Ectodermal cell (in vitro differentiated cells): ENCODE results near the gene VAV2.

ENCODE experiments used
- H3K27ac ChIP-seq: 2 replicates; pipeline ENCODE4 v1.7.0; 2013; ENCODE audit warnings: mild to moderate bottlenecking, low read depth, low read length; ENCODE audit not compliant: insufficient read depth, poor library complexity, severe bottlenecking
- H3K27me3 ChIP-seq: 2 replicates; pipeline ENCODE4 v1.7.0; 2013; ENCODE audit warnings: mild to moderate bottlenecking, low read length; ENCODE audit not compliant: insufficient read depth, control insufficient read depth, poor library complexity, severe bottlenecking
- H3K36me3 ChIP-seq: one replicate; pipeline ENCODE4 v1.7.0; 2013; ENCODE audit warnings: low read length; ENCODE audit not compliant: control insufficient read depth, insufficient read depth
- H3K4me1 ChIP-seq: one replicate; pipeline ENCODE4 v1.7.0; 2013; ENCODE audit warnings: low read length; ENCODE audit not compliant: control insufficient read depth, insufficient read depth
- H3K4me3 ChIP-seq: 2 replicates; pipeline ENCODE4 v1.7.0; 2013; ENCODE audit warnings: low read depth, low read length, control low read depth; ENCODE audit not compliant: insufficient read depth
- H3K9me3 ChIP-seq: 2 replicates; pipeline ENCODE4 v1.7.0; 2013; ENCODE audit warnings: mild to moderate bottlenecking, low read length, moderate library complexity; ENCODE audit not compliant: control insufficient read depth
- WGBS, 2 experiments: methylation state at CpG; one replicate each; pipeline ENCODE4 v1.1.7; 2013; ENCODE audit warnings: missing lambda C conversion rate in 2 of 2; 5-methylcytosine and 5-hydroxymethylcytosine counted together

VAV2 gene

DNA sequence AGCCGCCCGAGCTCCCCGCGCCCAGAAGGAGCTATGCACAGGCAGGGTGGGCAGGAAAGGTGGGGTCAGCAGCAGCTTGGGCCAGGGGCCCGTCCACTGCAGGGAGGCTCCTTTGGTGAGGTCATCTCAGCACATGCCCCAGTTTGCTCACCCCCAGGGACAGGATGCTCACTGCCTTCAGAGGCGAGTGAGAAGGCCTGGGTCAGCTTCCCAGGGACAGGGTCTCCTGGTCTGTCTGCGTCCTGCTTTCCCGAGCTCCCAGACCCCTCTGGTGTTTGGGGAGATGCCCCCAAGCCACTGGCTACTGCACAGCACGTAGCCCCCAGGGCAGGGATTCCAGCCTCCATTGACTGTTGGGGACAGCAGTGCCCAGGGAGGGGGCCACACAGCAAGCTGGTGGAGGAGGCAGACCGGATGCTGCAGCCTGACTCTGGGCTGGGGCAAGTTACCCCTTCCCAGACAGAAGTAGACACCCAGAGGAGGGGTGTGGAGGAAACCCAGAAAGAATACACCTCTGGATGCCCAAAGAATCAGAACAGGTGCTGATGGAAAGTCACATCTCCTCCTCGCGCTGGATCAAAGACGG, 253.4 kb downstream of the VAV2 start:
- Histone ChIP-seq H3K27me3 (no peaks in the 10 kb centered on the region), H3K27ac (no peak overlapping the region), H3K9me3 (no peaks in the 10 kb centered on the region), H3K4me3 (no peak overlapping the region), H3K36me3 (no peaks in the 10 kb centered on the region), H3K4me1 (peaks cover 13% of the 10 kb centered on the region)
- 87 to 88% methylated on average over 13 of the region's 13 CpGs for WGBS, 2 experiments

DNA sequence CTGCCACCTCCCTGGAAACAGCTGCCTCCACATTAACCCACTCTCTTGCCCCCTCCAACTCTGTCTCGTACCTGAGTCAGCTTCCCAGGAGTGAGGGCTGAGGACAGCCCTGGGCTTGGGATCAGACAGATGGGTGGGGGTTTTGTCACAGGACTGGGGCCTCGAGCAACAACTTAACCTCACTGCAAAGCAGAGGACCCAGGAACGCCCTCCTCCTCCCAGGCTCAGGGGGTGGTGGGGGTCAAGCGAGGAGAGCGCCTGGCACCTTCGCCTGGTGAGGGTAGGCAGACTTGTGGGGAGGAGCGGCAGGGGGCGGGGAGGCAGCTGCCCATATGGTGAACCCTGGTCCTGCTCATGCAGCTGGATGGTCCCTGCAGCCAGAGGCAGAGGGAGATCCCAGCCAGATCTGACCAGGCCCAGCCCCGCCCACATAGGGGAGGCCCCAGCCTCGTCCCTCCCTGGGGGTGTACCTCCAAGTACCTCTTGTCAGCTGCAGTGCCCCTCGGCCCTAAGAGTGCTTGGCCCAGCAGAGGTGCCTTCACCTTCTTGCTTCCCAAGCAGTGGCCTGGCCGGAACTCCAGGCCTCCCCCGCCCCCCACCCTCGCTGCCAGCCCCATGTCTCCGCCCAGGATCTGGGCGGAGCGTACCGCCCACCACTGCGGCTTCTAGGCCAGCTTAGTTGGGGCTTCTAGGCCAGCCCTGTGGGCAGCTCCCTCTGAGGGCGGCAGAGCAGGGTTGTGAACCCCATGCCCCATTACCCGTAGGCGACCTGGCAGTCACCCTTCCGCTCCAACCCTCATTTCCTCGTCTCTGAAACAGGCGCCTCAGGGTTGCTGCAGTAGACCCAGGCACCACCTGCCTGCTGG, 254.1 kb downstream of the VAV2 start, which contains the start of gene SARDH:
Gene SARDH, minus strand, starts transcription at position 579 of the 866 bp plus-strand sequence. CDS start 4,179 bp downstream, outside the sequence.
- no peaks in the 10 kb centered on the region for H3K36me3 ChIP-seq
- H3K9me3 ChIP-seq: no peaks in the 10 kb centered on the region
- no peak within 1 kb of the TSS for H3K27ac ChIP-seq
- peaks cover 13% of the 10 kb centered on the region for H3K4me1 ChIP-seq
- 27 to 28% methylated on average over 25 of the region's 25 CpGs for WGBS, 2 experiments
- H3K27me3 ChIP-seq: no peaks in the 10 kb centered on the region
- peak within 1 kb of the TSS; percentile 18 for H3K4me3 ChIP-seq

DNA sequence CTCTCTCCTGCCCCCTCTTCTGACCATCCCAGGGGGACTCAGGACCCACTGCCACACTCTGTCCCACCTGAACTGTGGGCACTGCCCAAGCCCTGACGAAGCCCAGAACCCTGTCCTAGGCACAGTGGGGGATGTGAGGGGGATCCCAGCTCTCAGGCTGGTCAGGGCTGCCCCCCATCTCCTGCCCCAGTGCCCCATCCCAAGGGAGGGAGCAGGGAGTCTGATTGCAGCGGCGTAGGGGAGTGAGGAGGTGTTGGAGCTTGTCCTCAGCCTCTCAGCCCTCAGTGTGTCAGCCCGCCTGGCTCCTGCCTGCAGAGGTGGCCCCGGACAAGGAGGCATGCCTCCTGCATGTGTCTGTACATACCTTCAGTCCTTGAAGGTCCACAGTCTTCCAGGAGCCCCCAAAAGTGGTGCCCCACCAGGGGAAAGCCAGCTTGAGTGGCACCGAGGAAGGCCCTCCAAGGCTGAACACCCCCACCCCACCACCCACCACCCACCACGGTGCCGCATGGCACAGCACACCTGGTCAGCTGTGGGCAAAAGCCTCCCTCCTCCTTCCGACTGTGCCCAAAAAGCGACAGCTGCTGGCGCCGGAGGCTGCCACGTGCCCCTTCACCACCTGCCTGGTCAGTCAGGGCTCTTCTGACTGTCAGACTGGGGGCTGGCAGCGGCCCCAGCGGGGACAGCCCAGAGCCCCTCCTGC, 254.9 kb downstream of the VAV2 start:
- no peak overlapping the region for H3K4me3 ChIP-seq
- H3K27me3 ChIP-seq: no peaks in the 10 kb centered on the region
- WGBS, 2 experiments: 86 to 87% methylated on average over 15 of the region's 15 CpGs
- H3K4me1 ChIP-seq: peaks cover 13% of the 10 kb centered on the region
- H3K27ac ChIP-seq: no peak overlapping the region
- no peaks in the 10 kb centered on the region for H3K9me3 ChIP-seq
- no peaks in the 10 kb centered on the region for H3K36me3 ChIP-seq

DNA sequence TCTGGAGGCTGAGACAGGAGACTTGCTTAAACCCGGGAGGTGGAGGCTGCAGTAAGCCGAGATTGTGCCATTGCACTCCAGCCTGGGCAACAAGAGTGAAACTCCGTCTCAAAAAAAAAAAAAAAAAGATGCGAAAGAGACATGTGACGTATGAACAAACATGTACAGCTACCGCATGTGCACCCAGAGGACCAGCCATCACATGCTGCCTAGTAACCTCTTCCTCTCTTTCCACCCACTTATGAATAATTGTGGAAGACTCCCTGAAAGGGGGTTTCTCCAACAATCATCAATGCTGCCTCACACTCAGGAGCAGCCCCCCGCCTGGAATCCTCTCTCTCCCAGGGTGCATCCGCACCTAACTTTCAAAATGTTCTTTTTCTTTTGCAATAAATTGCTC, 256.2 kb downstream of the VAV2 start:
- H3K4me3 ChIP-seq: no peak overlapping the region
- no peak overlapping the region for H3K27ac ChIP-seq
- no peaks in the 10 kb centered on the region for H3K9me3 ChIP-seq
- H3K36me3 ChIP-seq: no peaks in the 10 kb centered on the region
- H3K27me3 ChIP-seq: no peaks in the 10 kb centered on the region
- H3K4me1 ChIP-seq: peaks cover 13% of the 10 kb centered on the region
- WGBS, 2 experiments: 92 to 96% methylated on average over 7 to 8 of the region's 8 CpGs

DNA sequence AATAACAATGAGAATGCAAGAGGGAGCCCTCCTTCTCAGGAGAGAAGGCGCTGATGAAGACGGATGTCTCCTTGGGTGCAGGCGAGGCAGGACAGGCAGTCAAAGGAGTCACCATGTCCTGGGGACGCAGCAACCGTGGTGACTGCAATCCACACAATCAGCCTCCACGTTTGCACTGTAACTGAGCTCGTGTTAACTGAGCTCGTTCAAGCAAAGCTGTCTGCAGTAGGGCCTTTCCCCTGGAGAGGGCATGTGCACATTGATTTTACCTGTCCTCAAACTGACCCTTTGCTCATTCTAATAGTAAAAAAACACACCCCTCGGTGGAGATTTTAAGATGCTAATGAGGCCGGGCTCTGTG, 256.7 kb downstream of the VAV2 start:
- peaks cover 13% of the 10 kb centered on the region for H3K4me1 ChIP-seq
- H3K27ac ChIP-seq: no peak overlapping the region
- H3K27me3 ChIP-seq: no peaks in the 10 kb centered on the region
- no peaks in the 10 kb centered on the region for H3K9me3 ChIP-seq
- WGBS, 2 experiments: 26 to 31% methylated on average over 10 of the region's 10 CpGs
- no peaks in the 10 kb centered on the region for H3K36me3 ChIP-seq
- H3K4me3 ChIP-seq: no peak overlapping the region

DNA sequence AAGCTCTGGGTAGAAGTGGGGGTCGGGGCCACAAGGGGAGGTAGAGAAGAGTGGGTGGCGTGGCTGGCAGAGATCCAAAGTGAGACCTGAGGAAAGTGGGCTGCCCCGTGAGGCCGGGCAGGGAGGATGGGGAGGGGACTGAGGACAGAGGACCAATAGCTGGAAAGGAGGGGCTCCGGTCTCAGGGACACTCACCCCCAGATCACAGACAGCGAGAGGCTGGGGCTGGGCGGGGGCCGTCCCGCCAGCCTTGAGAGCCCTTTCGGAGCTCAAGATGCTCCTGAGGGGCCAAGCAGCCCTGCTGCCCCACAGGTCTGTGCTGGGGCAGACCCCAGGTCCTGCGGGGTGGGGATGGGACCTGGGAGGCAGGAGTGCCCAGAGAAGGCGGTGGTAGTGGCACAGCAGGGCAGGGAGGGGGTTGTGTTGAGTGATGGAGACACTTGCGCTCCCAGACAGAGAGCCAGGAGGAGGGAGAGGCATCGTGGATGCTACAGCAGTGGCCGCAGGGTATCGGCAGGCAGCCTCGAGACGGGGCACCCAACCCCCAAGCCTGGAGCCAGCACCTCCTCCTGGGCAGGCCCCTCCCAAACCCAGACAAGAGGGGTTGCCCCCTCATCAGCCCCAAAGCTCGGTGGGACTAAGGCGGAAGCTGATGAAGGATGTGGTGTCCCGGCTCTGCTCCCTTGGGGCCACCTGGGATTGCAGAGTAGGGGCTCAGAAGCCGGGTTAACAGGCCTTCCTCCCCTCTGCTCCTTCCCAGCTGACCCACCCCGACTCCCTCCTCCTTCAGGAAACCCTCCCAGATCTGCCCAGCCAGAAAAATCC, 257.3 kb downstream of the VAV2 start:
- Histone ChIP-seq H3K36me3 (no peaks in the 10 kb centered on the region), H3K9me3 (no peaks in the 10 kb centered on the region), H3K27me3 (no peaks in the 10 kb centered on the region), H3K4me1 (peaks cover 13% of the 10 kb centered on the region), H3K4me3 (no peak overlapping the region), H3K27ac (no peak overlapping the region)
- WGBS, 2 experiments: 63 to 69% methylated on average over 23 of the region's 23 CpGs

DNA sequence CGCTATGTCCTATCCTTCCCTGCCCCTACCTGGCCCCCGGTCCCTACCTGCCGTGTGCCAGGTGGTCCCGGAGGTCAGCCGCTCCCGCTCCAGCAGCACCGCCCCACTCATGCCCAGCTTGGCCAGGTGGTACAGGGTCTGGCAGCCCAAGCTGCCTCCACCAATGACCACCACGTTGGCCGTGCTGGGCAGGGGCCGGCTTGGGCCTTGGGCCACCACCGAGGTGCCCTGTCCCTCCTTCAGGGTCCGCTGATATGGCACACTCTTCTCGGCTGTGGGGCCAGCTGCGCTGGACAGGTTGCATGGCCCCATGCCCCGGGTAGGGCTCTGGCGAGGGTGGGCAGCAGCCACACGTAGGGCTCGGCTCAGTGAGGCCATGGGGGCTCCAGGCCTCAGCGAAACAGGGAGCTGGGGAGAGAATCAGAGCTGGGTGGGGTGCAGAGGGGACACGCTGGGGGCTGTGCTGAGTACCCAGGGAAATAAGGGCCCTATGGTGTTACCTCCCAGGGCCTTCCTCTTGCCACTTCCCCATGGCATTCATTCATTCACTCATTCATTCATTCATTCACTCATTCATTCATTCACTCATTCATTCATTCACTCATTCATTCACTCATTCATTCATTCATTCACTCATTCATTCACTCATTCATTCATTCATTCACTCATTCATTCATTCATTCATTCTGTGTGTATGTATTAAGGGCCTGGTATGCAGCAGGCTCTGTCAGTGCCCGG, 258.2 kb downstream of the VAV2 start:
- Histone ChIP-seq H3K4me1 (peaks cover 13% of the 10 kb centered on the region), H3K4me3 (no peak overlapping the region), H3K36me3 (no peaks in the 10 kb centered on the region), H3K27ac (no peak overlapping the region), H3K9me3 (no peaks in the 10 kb centered on the region), H3K27me3 (no peaks in the 10 kb centered on the region)
- WGBS, 2 experiments: 89 to 91% methylated on average over 21 of the region's 21 CpGs

DNA sequence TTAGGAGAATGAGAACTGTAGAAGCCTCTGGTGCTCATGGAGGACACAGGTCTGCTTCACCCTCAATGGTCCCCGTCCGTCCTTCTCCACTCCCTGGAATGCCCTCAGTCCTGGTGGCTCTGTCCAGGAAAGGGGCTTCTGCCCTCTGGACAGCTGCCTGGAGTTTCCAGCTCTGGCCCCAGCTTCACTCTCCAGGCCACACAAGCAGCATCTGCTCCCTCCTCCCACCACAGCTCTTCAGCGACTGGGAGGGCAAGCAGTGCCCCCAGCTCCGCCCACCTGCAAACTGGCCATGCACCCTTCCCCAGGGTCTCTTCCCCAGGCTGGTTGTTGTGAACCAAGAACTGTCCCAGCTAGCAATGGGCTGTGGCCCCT, 258.7 kb downstream of the VAV2 start:
- no peak overlapping the region for H3K4me3 ChIP-seq
- no peaks in the 10 kb centered on the region for H3K27me3 ChIP-seq
- 70% methylated on average over 4 of the region's 4 CpGs for WGBS, 2 experiments
- peaks cover 10% of the 10 kb centered on the region for H3K4me1 ChIP-seq
- H3K36me3 ChIP-seq: no peaks in the 10 kb centered on the region
- no peak overlapping the region for H3K27ac ChIP-seq
- H3K9me3 ChIP-seq: no peaks in the 10 kb centered on the region

DNA sequence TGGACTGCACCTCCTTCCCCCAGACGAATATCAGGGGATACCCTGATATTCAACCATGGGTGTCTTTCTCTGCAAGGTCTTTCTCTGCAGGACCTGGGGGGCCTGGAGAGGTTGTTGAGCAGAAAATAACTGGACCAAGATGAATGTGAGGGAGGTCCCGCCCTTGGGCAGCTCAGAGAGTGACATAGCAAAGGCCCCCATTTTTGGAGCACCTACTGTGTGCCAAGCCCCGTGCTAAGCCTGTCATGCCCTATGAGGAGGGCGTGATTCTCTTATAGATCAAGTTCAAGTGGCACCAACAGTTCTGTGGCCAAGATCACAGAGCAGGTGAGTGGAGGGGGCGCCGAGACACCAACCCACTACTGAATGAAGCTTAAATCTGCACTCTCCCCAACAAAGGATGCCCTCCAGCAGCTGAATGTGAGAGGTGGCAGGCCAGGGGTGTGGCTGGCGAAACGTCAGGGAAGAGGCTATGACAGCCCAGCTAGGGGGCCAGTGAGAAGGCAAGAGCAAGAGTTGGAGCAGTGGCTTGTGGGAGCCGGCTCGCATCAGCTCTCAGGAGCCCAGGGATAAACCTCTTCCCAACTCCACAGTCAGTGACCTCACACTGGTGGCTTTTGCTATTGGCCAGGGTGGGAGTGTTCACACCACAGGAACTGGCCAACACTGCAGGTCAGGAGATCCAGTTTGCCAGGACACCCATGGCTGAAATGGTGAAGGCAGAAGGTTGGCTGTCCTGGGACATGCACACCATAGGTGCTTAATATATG, 259.3 kb downstream of the VAV2 start:
- no peaks in the 10 kb centered on the region for H3K27me3 ChIP-seq
- no peak overlapping the region for H3K27ac ChIP-seq
- peaks cover 7% of the 10 kb centered on the region for H3K4me1 ChIP-seq
- WGBS, 2 experiments: 82 to 89% methylated on average over 10 of the region's 10 CpGs
- no peak overlapping the region for H3K4me3 ChIP-seq
- H3K36me3 ChIP-seq: no peaks in the 10 kb centered on the region
- no peaks in the 10 kb centered on the region for H3K9me3 ChIP-seq
